Lung (tissue), 12 donors: ENCODE data around the gene ADPRM. TPM values are rescaled to one million over a fixed set of nuclear protein-coding genes. Genes with fewer than 3 reads are reported as not detected.
"Not testable (repeated sequence)": the region's sequence is repeated elsewhere in the genome, so short reads cannot be mapped to it uniquely, and the experiment has no call there.

Experiments
- ATAC-seq: fragments of 200-7000 bp; cut with Tn5 transposase; one replicate; pipeline ENCODE4 v1.9.1; 2020; ENCODE audit warnings: moderate number of reproducible peaks; ENCODE audit not compliant: insufficient read depth, low FRiP score
- DNase-seq, 3 donors: peaks; one replicate each; pipeline ENCODE4 v3.0.0-alpha.2; 2013 to 2017
- H3K27ac ChIP-seq, 2 donors: one replicate each; pipeline ENCODE4 v1.5.1; 2013; ENCODE audit warnings: mild to moderate bottlenecking in 2 of 2, moderate library complexity in 2 of 2, control low read depth in 1 of 2, inconsistent platforms in 1 of 2, low read depth in 1 of 2, low read length in 1 of 2
- H3K27me3 ChIP-seq, 3 donors: one replicate each; pipeline ENCODE4 v1.5.1; 2013; ENCODE audit warnings: low read length in 2 of 3; ENCODE audit not compliant: control insufficient read depth in 3 of 3, insufficient read depth in 3 of 3
- H3K36me3 ChIP-seq, 4 donors: one replicate each; pipeline ENCODE4 v1.5.1; 2013; ENCODE audit warnings: low read length in 4 of 4, mild to moderate bottlenecking in 1 of 4, moderate library complexity in 1 of 4; ENCODE audit not compliant: control insufficient read depth in 4 of 4, insufficient read depth in 4 of 4
- H3K4me1 ChIP-seq, 5 donors: one replicate each; pipeline ENCODE4 v1.5.1; 2013; ENCODE audit warnings: low read length in 5 of 5, mild to moderate bottlenecking in 2 of 5, moderate library complexity in 1 of 5; ENCODE audit not compliant: control insufficient read depth in 5 of 5, insufficient read depth in 5 of 5
- H3K4me3 ChIP-seq: one replicate; pipeline ENCODE4 v1.5.1; 2013; ENCODE audit warnings: mild to moderate bottlenecking, control low read depth, moderate library complexity
- H3K9ac ChIP-seq, 2 donors: one replicate each; pipeline ENCODE4 v1.5.1; 2013; ENCODE audit warnings: low read length in 2 of 2, control low read depth in 1 of 2; ENCODE audit not compliant: insufficient read depth in 1 of 2
- H3K9me3 ChIP-seq, 4 donors: one replicate each; pipeline ENCODE4 v1.5.1; 2013; ENCODE audit warnings: low read length in 3 of 4, mild to moderate bottlenecking in 1 of 4, moderate library complexity in 1 of 4; ENCODE audit not compliant: control insufficient read depth in 4 of 4, insufficient read depth in 3 of 4
- WGBS, 2 donors: extraction: QIAGEN DNeasy Blood & Tissue Kit; methylation state at CpG; one replicate each; pipeline ENCODE4 v1.1.7; 2013; 5-methylcytosine and 5-hydroxymethylcytosine counted together
- polyA plus RNA-seq, 2 donors: library from polyadenylated mRNA; stranded (reverse); fragments of 200-250 nt; gene quantifications; one replicate each; pipeline ENCODE4 v1.2.1, GENCODE V29; 2013
- total RNA-seq, 2 donors: library from RNA; depleted of rRNA in 1 of 2; stranded (reverse); fragments of >200 nt in 1 of 2; gene quantifications; one replicate each; pipeline ENCODE4 v1.2.1, GENCODE V29; 2014 to 2021
- TF ChIP-seq, protein P1 (sequence below): IDR thresholded peaks from 2 replicates; pipeline ENCODE4 v1.5.1; 2012; ENCODE audit warnings: mild to moderate bottlenecking; ENCODE audit errors: control extremely low read depth, extremely low read depth
- donor health status: control.
- donor health status: control.
- donor health status: Bipolar disorder and iron deficiency.
- donor health status: healthy.
- donor health status: DM: yes; HTN: yes; CAD: no.

The ADPRM gene
- total and polyA plus RNA-seq, 4 donors = 5.0 to 13.9 (median 8.0) TPM

DNA sequence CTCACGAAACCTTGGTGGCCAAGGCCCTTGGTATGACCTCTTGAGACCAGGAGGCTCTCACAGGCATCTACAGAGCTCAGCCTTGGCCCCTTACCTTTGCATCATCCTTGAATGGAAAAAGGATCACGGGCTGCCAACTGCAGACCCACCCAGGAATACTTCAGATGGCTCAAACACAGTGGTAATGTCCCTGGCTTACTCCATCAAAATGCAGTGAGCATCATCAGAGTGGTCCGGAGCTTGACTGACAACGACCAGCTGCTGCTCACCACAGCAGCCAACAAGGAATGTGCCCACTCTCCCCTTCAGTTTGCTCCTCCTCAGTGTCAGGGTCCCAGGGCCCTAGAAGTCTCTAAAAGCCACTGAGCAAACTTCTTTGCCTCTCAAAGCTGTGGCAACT, 22.7 kb upstream of the ADPRM start:
- Histone ChIP-seq H3K4me3 (no peak overlapping the region), H3K36me3 (peaks cover 3 to 19% (median 7%) of the 10 kb centered on the region in 4 donors), H3K9me3 (no peaks in the 10 kb centered on the region), H3K9ac (no peak overlapping the region), H3K4me1 (no peaks in the 10 kb centered on the region), H3K27me3 (no peaks in the 10 kb centered on the region), H3K27ac (no peak overlapping the region)
- ATAC-seq (no peak), DNase-seq (no peak)
- 78 to 95% methylated on average over 4 of the region's 4 CpGs for WGBS, 2 donors
- TF ChIP-seq, protein P1, sequence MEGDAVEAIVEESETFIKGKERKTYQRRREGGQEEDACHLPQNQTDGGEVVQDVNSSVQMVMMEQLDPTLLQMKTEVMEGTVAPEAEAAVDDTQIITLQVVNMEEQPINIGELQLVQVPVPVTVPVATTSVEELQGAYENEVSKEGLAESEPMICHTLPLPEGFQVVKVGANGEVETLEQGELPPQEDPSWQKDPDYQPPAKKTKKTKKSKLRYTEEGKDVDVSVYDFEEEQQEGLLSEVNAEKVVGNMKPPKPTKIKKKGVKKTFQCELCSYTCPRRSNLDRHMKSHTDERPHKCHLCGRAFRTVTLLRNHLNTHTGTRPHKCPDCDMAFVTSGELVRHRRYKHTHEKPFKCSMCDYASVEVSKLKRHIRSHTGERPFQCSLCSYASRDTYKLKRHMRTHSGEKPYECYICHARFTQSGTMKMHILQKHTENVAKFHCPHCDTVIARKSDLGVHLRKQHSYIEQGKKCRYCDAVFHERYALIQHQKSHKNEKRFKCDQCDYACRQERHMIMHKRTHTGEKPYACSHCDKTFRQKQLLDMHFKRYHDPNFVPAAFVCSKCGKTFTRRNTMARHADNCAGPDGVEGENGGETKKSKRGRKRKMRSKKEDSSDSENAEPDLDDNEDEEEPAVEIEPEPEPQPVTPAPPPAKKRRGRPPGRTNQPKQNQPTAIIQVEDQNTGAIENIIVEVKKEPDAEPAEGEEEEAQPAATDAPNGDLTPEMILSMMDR = no peak

DNA sequence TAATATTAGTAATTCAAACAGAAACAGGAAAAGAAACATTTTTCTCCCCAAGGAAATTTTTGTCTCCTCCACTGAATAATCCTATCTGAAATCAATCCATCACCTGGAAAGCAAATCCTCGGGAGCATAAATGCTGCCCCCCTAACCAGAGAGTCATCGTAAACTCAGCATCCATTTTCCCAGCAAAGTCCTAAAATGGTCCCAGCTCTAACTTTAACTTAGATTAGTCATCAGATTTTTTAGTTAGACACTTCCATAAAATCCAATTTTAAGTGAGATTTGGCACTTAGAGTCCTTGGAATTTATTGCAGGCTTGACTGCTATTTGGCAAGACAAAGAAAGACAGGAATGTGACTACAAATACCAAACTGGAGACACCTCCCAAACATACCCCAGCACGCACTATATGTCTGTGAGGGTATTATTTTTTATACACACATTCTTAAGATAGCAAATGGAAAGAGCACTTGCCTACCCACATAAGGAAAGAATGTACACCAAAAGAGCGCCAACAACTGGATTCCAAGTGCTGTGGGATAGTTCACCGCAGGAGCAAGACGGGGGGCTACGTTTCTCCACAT, 15.4 kb upstream of the ADPRM start:
- WGBS, 2 donors = 81 to 87% methylated on average over 7 of the region's 7 CpGs
- H3K36me3 ChIP-seq = peaks cover 24 to 47% (median 37%) of the 10 kb centered on the region in 4 donors
- peak in 1 of 3 donors; percentile 5 for DNase-seq

DNA sequence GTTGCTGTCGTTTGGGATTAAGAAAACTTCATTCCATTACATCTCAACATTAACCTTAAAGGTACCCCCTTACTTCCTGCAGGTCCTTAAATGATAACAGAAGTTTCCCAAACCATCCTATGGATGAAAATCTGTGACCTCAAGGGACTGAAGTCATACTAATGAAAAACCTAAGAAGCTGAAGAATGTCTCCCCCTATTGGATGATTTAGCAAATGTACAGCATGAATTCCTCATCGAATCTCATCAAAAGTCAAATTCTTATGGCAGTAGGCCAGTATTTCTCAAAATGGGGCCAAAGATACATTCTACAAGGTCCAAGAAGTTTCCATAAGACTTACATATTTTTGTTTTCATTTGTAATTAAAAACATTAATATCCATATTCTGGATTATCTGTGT, 13.5 kb upstream of the ADPRM start:
- WGBS, 2 donors = 56% methylated on average over 2 of the region's 2 CpGs
- no peaks in the 10 kb centered on the region for H3K27me3 ChIP-seq
- H3K36me3 ChIP-seq = peaks cover 24 to 42% (median 38%) of the 10 kb centered on the region in 4 donors
- H3K4me1 ChIP-seq = no peaks in the 10 kb centered on the region
- TF ChIP-seq, protein P1 = no peak
- no peak for ATAC-seq
- DNase-seq = peak in 2 of 3 donors; percentile 8 to 15
- H3K9ac ChIP-seq = no peak overlapping the region
- no peaks in the 10 kb centered on the region for H3K9me3 ChIP-seq
- H3K4me3 ChIP-seq = no peak overlapping the region
- H3K27ac ChIP-seq = no peak overlapping the region

More for the DNA sequence above, 15.4 kb upstream of the ADPRM start:
- H3K27me3 ChIP-seq = no peaks in the 10 kb centered on the region
- TF ChIP-seq, protein P1 = no peak
- H3K4me1 ChIP-seq = no peaks in the 10 kb centered on the region
- no peaks in the 10 kb centered on the region for H3K9me3 ChIP-seq
- H3K27ac ChIP-seq = no peak overlapping the region
- ATAC-seq = no peak
- H3K4me3 ChIP-seq = no peak overlapping the region
- no peak overlapping the region for H3K9ac ChIP-seq

DNA sequence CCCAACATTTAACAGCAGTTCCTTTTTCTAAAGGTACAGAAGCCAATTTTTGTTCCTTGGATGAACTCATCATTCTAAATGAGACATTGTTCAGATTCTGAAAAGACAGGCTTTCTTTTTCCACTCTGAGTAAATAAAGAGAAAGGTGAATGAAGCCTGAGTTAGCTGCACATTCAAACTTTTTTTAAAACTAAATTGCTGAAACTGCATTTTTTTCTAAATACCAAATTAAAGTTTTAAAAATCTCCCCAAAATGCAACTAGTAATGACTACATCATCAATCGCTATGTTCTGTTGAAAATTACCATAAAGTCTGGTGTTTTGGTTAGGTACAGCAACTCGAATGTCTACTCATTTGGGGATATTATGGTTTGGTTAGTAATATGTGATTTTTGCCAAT, 9.9 kb upstream of the ADPRM start:
- 90 to 91% methylated on average over 2 of the region's 2 CpGs for WGBS, 2 donors
- Histone ChIP-seq H3K4me3 (no peak overlapping the region), H3K27me3 (no peaks in the 10 kb centered on the region), H3K27ac (no peak overlapping the region), H3K36me3 (peaks cover 20 to 51% (median 27%) of the 10 kb centered on the region in 4 donors), H3K9me3 (no peaks in the 10 kb centered on the region), H3K9ac (no peak overlapping the region), H3K4me1 (no peaks in the 10 kb centered on the region)
- TF ChIP-seq, protein P1 = no peak
- no peak for ATAC-seq
- DNase-seq = no peak

DNA sequence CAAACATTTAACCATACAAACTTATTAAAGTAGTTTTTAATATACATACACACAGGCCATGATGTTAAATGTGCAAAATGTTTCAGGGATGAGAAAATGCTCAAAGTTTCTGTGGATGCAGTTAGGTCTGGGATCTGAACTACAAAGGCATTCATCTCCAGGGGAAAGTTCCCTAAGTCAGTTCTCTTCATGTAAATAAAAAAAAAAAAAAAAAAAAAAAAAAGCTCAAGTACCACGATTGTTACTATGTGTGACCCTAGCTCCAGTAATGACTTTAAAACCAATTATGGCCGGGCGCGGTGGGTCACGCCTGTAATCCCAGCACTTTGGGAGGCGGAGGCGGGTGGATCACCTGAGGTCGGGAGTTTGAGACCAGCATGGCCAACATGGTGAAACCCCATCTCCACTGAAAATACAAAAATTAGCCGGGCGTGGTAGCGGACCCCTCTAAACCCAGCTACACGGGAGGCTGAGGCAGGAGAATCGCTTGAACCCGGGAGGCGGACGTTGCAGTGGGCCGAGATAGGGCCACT, 1.5 kb upstream of the ADPRM start:
- not testable (repeated sequence) for H3K4me3 ChIP-seq, ATAC-seq, H3K27me3 ChIP-seq, H3K9ac ChIP-seq, H3K9me3 ChIP-seq, DNase-seq, H3K27ac ChIP-seq
- Histone ChIP-seq H3K4me1 (peaks cover 3 to 15% (median 8%) of the 10 kb centered on the region in 5 donors), H3K36me3 (peaks cover 6 to 23% (median 12%) of the 10 kb centered on the region in 4 donors)
- 90 to 92% methylated on average over 17 of the region's 17 CpGs for WGBS, 2 donors
